GM12801 (cell line): Measurements from ENCODE around the gene SRPK3.

Experiments
- CTCF ChIP-seq: IDR thresholded peaks from one replicate; pipeline ENCODE4 v1.5.1; 2011; ENCODE audit warnings: control low read depth; ENCODE audit not compliant: insufficient read length; ENCODE audit errors: extremely low read depth

Gene SRPK3

GRCh38 chrX:153736071-153736820, 44.6 kb upstream of the SRPK3 start:
- no peak for TF ChIP-seq CTCF

- TF ChIP-seq CTCF: no peak
These were observed 43.9 kb upstream of the SRPK3 start for GRCh38 chrX:153736871-153737441.

DNA sequence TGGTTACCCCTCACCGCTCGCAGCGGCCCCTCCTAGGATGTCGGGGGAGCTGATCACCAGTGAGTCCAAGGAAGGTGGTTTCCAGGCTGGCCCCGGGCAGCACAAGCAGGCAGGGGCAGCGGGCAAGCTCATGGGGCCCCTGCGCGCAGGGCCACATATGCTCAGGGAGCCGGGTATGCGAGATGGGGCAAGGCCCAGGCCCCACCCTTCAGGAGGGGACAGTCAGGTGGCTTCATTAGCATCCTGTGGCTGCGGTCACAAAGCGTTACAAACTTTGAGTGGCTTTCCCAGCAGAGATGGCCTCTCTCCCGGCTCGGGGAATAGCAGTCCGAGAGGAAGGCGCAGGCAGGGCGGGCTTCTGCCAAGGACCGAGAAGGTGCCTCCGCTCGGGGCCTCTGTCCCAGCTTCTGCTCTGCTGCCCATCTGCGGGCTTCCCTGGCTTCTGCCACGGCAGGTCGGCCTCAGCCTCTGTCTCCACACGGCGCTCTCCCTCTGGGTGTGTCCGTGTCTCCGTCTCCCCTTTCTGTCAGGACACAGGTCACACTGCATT, 42.7 kb upstream of the SRPK3 start:
- no peak for TF ChIP-seq CTCF

DNA sequence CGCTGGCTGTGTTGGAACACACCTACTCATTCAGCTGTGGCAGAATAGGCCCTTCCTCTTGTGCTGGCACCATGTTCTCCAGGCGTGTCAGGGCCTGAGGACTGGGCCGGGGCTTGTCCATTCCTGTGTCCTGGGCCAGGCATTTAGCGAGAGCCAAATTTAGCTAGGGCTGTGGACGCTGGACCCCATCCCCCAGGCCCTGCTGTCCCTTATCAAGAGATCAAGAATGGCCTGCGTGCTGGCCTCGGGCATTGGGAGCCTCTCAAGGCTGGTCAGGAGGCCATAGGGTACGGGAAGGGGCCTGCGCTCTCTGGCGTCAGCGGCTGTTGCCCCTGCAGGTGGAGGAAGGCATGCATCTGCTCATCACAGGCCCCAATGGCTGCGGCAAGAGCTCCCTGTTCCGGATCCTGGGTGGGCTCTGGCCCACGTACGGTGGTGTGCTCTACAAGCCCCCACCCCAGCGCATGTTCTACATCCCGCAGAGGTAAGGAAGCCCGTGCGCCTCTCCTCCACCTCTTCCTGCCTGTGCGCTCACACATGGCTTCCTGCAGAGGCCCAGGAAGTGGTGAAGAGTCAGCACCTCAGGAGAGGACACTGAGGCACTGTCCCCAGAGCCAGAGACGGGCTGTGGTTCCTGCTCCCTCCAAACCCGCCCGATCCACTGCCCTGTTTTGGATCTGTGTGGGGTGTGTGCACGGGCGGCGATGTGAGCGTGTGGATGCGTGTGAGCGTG, 40.9 kb upstream of the SRPK3 start:
- no peak for TF ChIP-seq CTCF

DNA sequence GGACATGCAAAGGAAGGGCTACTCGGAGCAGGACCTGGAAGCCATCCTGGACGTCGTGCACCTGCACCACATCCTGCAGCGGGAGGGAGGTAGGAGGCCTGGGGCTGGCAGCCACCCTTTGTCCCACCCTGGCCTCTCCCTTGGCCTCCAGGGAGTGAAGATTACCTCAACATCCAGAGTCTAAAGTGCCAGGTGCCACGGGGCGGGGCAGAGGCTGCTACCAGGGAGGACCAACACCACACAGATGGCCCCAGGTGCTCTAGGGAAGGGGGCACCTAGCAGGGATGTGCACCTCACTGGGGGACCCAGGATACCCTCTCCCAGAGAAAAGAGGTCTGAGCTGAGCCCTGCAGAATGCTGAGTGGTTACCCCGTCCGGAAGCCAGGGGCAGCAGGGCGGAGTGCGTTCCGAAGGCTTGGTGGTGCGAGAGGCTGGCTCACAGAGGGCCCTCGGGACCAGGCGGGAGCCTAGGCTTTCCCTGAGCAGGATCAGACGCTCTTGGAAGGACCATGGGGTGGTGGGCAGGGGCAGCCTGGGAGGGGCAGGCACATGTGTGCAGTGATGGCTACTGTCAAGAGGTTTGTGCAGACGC, 40.1 kb upstream of the SRPK3 start:
- TF ChIP-seq CTCF: no peak

- no peak for TF ChIP-seq CTCF
These were observed 39.4 kb upstream of the SRPK3 start for GRCh38 chrX:153741446-153741845.
